A549 (cell line): Measurements from ENCODE around the gene SLIT3.

Experiments
- JUNB ChIP-seq: fragments of >200 bp; sonication (Bioruptor Twin); formaldehyde crosslinking; IDR thresholded peaks from 2 replicates; pipeline ENCODE4 v1.6.1; 2016
- MAZ ChIP-seq: fragments of 150-350 bp; IDR thresholded peaks from 2 replicates; pipeline ENCODE4 v1.6.1; 2014; ENCODE audit warnings: antibody characterized with exemption, low read depth, low read length, borderline replicate concordance
- MYC ChIP-seq: IDR thresholded peaks from 2 replicates; pipeline ENCODE4 v1.6.1; 2012; ENCODE audit warnings: mild to moderate bottlenecking, inconsistent platforms, low read length, improper control_type of control experiment, borderline replicate concordance
- POLR2A ChIP-seq: IDR thresholded peaks from 2 replicates; pipeline ENCODE4 v1.6.1; 2012; ENCODE audit warnings: mild to moderate bottlenecking, low read length
- TP53 ChIP-seq: fragments of 250-450 bp; sonication (Bioruptor Pico); IDR thresholded peaks from 2 replicates; pipeline ENCODE4 v1.5.0; 2021; ENCODE audit warnings: mild to moderate bottlenecking, moderate library complexity
- ZNF302 ChIP-seq: fragments of 250-450 bp; sonication (Bioruptor Pico); IDR thresholded peaks from 2 replicates; pipeline ENCODE4 v1.9.0; 2021; ENCODE audit warnings: inconsistent platforms, mild to moderate bottlenecking, moderate library complexity
- TF ChIP-seq, protein P1 (sequence below): fragments of 250-450 bp; sonication (Bioruptor Pico); IDR thresholded peaks from 2 replicates; pipeline ENCODE4 v1.5.0; 2021; ENCODE audit warnings: mild to moderate bottlenecking, moderate library complexity, borderline replicate concordance
- TF ChIP-seq, protein P2 (sequence below): fragments of 200-600 bp; sonication (generic); IDR thresholded peaks from 2 replicates; pipeline ENCODE4 v1.6.1; 2016; ENCODE audit warnings: antibody characterized with exemption, mild to moderate bottlenecking, moderate library complexity
- TF ChIP-seq, protein P3 (sequence below): fragments of 450-650 bp; IDR thresholded peaks from 2 replicates; pipeline ENCODE4 v1.6.1; 2014; ENCODE audit warnings: antibody characterized with exemption
- TF ChIP-seq, protein P4 (sequence below): fragments of >200 bp; sonication (Bioruptor Twin); formaldehyde crosslinking; IDR thresholded peaks from 3 replicates; pipeline ENCODE4 v1.5.1; 2016

DNA sequence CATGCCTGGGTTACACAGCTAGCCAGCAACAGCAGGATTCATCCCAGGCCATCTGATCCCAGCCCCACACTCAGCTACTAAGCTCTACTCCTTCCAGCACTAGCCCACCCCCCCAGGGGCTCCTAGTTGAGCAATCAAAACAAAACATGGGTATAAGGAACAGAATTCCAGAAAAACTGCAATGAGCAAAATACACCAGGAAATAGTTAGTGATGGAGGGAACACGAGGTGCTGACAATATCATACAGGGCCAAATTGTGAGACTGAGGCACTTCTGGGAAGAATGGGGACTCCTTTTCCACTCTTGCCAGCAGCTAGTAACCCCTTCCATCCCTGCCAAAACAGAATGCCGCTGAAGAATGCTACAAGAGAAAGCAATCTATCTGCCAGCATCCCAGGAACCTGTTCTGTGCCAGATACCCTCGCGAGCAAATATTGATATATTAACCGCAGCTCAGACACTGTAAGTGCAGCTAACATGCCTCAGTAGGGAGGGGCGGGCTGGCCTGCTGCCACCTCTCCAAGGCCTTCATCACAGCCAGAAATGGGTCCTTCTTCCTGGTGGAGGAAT, 161.4 kb downstream of the SLIT3 start:
- no peak for TF ChIP-seq ZNF302 (CRISPR knock-in tag)
- TF ChIP-seq, protein P1, sequence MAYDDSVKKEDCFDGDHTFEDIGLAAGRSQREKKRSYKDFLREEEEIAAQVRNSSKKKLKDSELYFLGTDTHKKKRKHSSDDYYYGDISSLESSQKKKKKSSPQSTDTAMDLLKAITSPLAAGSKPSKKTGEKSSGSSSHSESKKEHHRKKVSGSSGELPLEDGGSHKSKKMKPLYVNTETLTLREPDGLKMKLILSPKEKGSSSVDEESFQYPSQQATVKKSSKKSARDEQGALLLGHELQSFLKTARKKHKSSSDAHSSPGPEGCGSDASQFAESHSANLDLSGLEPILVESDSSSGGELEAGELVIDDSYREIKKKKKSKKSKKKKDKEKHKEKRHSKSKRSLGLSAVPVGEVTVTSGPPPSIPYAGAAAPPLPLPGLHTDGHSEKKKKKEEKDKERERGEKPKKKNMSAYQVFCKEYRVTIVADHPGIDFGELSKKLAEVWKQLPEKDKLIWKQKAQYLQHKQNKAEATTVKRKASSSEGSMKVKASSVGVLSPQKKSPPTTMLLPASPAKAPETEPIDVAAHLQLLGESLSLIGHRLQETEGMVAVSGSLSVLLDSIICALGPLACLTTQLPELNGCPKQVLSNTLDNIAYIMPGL, result no peak
- no peak for TF ChIP-seq JUNB
- TF ChIP-seq, protein P2, sequence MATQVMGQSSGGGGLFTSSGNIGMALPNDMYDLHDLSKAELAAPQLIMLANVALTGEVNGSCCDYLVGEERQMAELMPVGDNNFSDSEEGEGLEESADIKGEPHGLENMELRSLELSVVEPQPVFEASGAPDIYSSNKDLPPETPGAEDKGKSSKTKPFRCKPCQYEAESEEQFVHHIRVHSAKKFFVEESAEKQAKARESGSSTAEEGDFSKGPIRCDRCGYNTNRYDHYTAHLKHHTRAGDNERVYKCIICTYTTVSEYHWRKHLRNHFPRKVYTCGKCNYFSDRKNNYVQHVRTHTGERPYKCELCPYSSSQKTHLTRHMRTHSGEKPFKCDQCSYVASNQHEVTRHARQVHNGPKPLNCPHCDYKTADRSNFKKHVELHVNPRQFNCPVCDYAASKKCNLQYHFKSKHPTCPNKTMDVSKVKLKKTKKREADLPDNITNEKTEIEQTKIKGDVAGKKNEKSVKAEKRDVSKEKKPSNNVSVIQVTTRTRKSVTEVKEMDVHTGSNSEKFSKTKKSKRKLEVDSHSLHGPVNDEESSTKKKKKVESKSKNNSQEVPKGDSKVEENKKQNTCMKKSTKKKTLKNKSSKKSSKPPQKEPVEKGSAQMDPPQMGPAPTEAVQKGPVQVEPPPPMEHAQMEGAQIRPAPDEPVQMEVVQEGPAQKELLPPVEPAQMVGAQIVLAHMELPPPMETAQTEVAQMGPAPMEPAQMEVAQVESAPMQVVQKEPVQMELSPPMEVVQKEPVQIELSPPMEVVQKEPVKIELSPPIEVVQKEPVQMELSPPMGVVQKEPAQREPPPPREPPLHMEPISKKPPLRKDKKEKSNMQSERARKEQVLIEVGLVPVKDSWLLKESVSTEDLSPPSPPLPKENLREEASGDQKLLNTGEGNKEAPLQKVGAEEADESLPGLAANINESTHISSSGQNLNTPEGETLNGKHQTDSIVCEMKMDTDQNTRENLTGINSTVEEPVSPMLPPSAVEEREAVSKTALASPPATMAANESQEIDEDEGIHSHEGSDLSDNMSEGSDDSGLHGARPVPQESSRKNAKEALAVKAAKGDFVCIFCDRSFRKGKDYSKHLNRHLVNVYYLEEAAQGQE, result no peak
- no peak for TF ChIP-seq MYC
- TF ChIP-seq TP53 (CRISPR knock-in tag), result no peak
- TF ChIP-seq, protein P3, sequence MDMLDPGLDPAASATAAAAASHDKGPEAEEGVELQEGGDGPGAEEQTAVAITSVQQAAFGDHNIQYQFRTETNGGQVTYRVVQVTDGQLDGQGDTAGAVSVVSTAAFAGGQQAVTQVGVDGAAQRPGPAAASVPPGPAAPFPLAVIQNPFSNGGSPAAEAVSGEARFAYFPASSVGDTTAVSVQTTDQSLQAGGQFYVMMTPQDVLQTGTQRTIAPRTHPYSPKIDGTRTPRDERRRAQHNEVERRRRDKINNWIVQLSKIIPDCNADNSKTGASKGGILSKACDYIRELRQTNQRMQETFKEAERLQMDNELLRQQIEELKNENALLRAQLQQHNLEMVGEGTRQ, result no peak
- TF ChIP-seq MAZ, result no peak
- no peak for TF ChIP-seq POLR2A
- TF ChIP-seq, protein P4, sequence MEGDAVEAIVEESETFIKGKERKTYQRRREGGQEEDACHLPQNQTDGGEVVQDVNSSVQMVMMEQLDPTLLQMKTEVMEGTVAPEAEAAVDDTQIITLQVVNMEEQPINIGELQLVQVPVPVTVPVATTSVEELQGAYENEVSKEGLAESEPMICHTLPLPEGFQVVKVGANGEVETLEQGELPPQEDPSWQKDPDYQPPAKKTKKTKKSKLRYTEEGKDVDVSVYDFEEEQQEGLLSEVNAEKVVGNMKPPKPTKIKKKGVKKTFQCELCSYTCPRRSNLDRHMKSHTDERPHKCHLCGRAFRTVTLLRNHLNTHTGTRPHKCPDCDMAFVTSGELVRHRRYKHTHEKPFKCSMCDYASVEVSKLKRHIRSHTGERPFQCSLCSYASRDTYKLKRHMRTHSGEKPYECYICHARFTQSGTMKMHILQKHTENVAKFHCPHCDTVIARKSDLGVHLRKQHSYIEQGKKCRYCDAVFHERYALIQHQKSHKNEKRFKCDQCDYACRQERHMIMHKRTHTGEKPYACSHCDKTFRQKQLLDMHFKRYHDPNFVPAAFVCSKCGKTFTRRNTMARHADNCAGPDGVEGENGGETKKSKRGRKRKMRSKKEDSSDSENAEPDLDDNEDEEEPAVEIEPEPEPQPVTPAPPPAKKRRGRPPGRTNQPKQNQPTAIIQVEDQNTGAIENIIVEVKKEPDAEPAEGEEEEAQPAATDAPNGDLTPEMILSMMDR, result no peak
